Large intestine (tissue), 3 donors: ENCODE results near the gene ME2. TPM values are rescaled to one million over a fixed set of nuclear protein-coding genes. Genes with fewer than 3 reads are reported as not detected.
"Not testable (repeated sequence)": the region's sequence is repeated elsewhere in the genome, so short reads cannot be mapped to it uniquely, and the experiment has no call there.

ENCODE experiments used
- DNase-seq, 2 donors: peaks; one replicate each; pipeline versions ENCODE4 v3.0.0 to v3.0.0-alpha.2; 2013
- H3K27ac ChIP-seq: one replicate; pipeline ENCODE4 v1.5.1; 2013; ENCODE audit warnings: low read length
- H3K27me3 ChIP-seq: 2 replicates; pipeline ENCODE4 v1.6.1; 2013; ENCODE audit warnings: low read length; ENCODE audit not compliant: control insufficient read depth, insufficient read depth
- H3K36me3 ChIP-seq: 2 replicates; pipeline ENCODE4 v1.6.1; 2013; ENCODE audit warnings: low read length; ENCODE audit not compliant: control insufficient read depth, insufficient read depth
- H3K4me1 ChIP-seq: one replicate; pipeline ENCODE4 v1.6.1; 2013; ENCODE audit warnings: low read length; ENCODE audit not compliant: control insufficient read depth, insufficient read depth
- H3K4me3 ChIP-seq: one replicate; pipeline ENCODE4 v1.5.1; 2013; ENCODE audit warnings: low read length
- H3K9me3 ChIP-seq: one replicate; pipeline ENCODE4 v1.6.1; 2013; ENCODE audit warnings: mild to moderate bottlenecking, low read depth, low read length, moderate library complexity; ENCODE audit not compliant: control insufficient read depth
- WGBS: methylation state at CpG from one replicate; pipeline ENCODE4 v1.1.5; 2013; ENCODE audit warnings: low lambda C conversion rate; ENCODE audit not compliant: insufficient coverage; 5-methylcytosine and 5-hydroxymethylcytosine counted together
- polyA plus RNA-seq: library from polyadenylated mRNA; unstranded; fragments of 120-200 nt; gene quantifications from one replicate; pipeline ENCODE4 v1.2.1, GENCODE V29; 2013

The ME2 gene
- polyA plus RNA-seq, 1 donor: 50.2 TPM

GRCh38 chr18:50938912-50939311 lies 60.0 kb downstream of the ME2 start:
- WGBS: 100% methylated on average over 2 of the region's 2 CpGs
- Histone ChIP-seq H3K9me3 (no peaks in the 10 kb centered on the region), H3K4me1 (no peaks in the 10 kb centered on the region), H3K27me3 (no peaks in the 10 kb centered on the region), H3K36me3 (peaks cover 4% of the 10 kb centered on the region), H3K27ac (no peak overlapping the region), H3K4me3 (no peak overlapping the region)
- no peak for DNase-seq

GRCh38 chr18:50944245-50944932 lies 65.5 kb downstream of the ME2 start:
- no peaks in the 10 kb centered on the region for H3K4me1 ChIP-seq
- H3K9me3 ChIP-seq: no peaks in the 10 kb centered on the region
- no peaks in the 10 kb centered on the region for H3K27me3 ChIP-seq
- no peak overlapping the region for H3K4me3 ChIP-seq
- H3K36me3 ChIP-seq: peaks cover 8% of the 10 kb centered on the region
- no peak overlapping the region for H3K27ac ChIP-seq
- no peak for DNase-seq
- WGBS: no CpG with 5 or more reads among the region's 4 CpGs

DNA sequence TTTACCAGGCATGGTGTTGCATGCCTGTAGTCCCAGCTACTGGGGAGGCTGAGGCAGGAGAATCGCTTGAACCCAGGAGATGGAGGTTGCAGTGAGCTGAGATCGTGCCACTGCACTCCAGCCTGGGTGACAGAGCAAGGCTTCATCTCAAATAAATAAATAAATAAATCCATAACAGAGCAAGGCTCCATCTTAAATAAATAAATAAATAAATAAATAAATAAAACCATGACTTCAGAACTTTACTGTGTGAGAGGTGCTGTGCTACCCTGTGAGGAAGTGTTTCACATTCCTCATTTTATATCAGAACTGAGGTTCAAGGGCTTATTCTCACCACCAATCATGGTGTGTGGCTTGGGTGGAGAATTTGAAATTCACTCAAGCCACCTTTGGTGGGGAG lies 67.0 kb downstream of the ME2 start:
- H3K9me3 ChIP-seq, H3K4me1 ChIP-seq, H3K27ac ChIP-seq, H3K36me3 ChIP-seq, DNase-seq, H3K27me3 ChIP-seq, H3K4me3 ChIP-seq: not testable (repeated sequence)
- WGBS: no CpG with 5 or more reads among the region's 2 CpGs

DNA sequence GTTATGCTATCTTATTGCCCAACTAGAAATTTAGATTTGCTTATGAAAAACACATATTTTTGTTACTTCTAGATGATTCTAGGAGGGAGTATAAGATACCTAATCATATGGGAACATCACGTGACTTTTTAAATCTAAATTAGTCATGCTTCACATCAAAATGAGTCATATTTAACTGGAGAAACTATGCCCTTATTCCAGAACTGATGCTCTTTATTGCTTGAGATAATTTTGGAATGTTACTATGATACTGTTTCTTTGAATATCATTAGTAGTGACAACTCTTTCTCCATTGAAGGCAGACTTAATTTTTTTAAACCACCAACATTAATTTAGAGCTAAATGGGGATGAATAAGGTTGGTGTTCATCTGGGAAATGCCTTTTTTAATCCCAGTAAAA lies 69.0 kb downstream of the ME2 start:
- Histone ChIP-seq H3K9me3 (no peaks in the 10 kb centered on the region), H3K27me3 (no peaks in the 10 kb centered on the region), H3K27ac (no peak overlapping the region), H3K36me3 (peaks cover 6% of the 10 kb centered on the region), H3K4me1 (no peaks in the 10 kb centered on the region), H3K4me3 (no peak overlapping the region)
- WGBS: no CpG with 5 or more reads among the region's 1 CpG
- DNase-seq: no peak

DNA sequence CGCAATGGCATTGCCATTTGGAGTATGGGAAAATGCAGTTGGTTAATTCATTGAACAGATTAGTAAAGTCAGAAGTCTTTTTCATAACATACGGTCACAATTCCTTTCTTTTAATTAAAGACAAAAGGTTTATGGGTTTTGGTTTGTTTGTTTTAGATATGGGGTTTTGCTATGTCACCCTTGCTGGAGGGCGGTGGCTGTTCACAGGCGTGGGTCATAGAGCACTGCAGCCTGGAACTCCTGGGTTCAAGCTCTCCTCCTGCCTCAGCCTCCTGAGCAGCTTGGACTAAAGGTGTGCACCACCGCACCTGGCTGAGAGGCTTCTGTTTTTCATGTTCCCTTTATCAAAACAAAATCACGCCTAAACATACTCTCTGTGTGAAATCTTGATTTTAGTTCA lies 70.3 kb downstream of the ME2 start:
- no peaks in the 10 kb centered on the region for H3K27me3 ChIP-seq
- 83% methylated on average over 1 of the region's 6 CpGs for WGBS
- no peak overlapping the region for H3K27ac ChIP-seq
- DNase-seq: no peak
- peaks cover 3% of the 10 kb centered on the region for H3K36me3 ChIP-seq
- no peaks in the 10 kb centered on the region for H3K9me3 ChIP-seq
- no peaks in the 10 kb centered on the region for H3K4me1 ChIP-seq
- no peak overlapping the region for H3K4me3 ChIP-seq

- Histone ChIP-seq H3K27me3 (no peaks in the 10 kb centered on the region), H3K27ac (no peak overlapping the region), H3K4me3 (no peak overlapping the region), H3K4me1 (no peaks in the 10 kb centered on the region), H3K36me3 (no peaks in the 10 kb centered on the region), H3K9me3 (no peaks in the 10 kb centered on the region)
- WGBS: no CpG with 5 or more reads among the region's 4 CpGs
- DNase-seq: no peak
Measured at GRCh38 chr18:50950626-50951025, 71.7 kb downstream of the ME2 start.

DNA sequence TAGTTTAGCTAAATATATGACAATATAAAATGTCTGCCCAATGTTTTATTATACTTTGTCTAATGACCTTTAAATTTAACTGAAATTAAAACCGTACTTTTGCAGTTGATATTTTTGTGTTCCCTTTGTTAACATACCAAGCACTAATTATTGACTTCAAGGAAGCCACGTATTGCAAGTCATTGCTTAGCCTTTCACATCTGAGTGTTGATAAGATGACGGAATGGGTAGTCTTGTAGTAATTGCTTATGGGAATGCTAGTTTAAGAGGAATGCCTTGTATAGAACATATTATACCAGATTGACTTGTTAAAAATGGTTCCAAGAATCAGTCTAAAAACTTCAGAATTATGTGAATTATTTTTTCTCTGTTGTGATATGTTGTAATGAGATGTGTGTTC lies 74.9 kb downstream of the ME2 start:
- no peaks in the 10 kb centered on the region for H3K4me1 ChIP-seq
- no peak overlapping the region for H3K27ac ChIP-seq
- no peaks in the 10 kb centered on the region for H3K36me3 ChIP-seq
- WGBS: 60% methylated on average over 2 of the region's 3 CpGs
- DNase-seq: no peak
- no peaks in the 10 kb centered on the region for H3K9me3 ChIP-seq
- no peak overlapping the region for H3K4me3 ChIP-seq
- no peaks in the 10 kb centered on the region for H3K27me3 ChIP-seq

- no peak for DNase-seq
- Histone ChIP-seq H3K27me3 (no peaks in the 10 kb centered on the region), H3K36me3 (no peaks in the 10 kb centered on the region), H3K4me1 (peaks cover 2% of the 10 kb centered on the region), H3K27ac (no peak overlapping the region), H3K4me3 (no peak overlapping the region), H3K9me3 (no peaks in the 10 kb centered on the region)
- WGBS: no CpG with 5 or more reads among the region's 4 CpGs
Measured at GRCh38 chr18:50955253-50955652, 76.3 kb downstream of the ME2 start.

- H3K4me1 ChIP-seq: peaks cover 2% of the 10 kb centered on the region
- H3K9me3 ChIP-seq: no peaks in the 10 kb centered on the region
- H3K27me3 ChIP-seq: no peaks in the 10 kb centered on the region
- no peak overlapping the region for H3K27ac ChIP-seq
- H3K36me3 ChIP-seq: no peaks in the 10 kb centered on the region
- no peak for DNase-seq
- H3K4me3 ChIP-seq: no peak overlapping the region
- no CpG with 5 or more reads among the region's 3 CpGs for WGBS
Measured at GRCh38 chr18:50956116-50956515, 77.2 kb downstream of the ME2 start.

DNA sequence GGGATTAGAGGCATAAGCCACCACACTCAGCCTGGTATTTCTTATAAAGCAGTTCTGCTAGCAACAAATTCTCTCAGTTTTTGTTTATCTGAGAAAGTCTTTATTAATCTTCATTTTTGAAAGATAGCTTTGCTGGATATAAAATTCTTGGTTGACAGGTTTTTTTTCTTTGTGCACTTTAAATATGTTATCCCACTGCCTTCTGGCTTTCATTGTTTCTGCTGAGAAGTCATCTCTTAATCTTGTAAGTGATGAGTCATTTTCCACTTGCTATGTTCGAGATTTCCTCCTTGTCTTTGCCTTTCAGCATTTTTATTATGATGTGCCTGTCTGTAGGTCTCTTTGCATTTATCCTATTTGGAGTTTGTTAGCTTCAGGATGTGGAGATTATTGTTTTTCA lies 83.1 kb downstream of the ME2 start:
- H3K27ac ChIP-seq: no peak overlapping the region
- no CpG with 5 or more reads among the region's 1 CpG for WGBS
- DNase-seq: no peak

More for the DNA sequence above, 83.1 kb downstream of the ME2 start:
- Histone ChIP-seq H3K27me3 (no peaks in the 10 kb centered on the region), H3K9me3 (peaks cover 20% of the 10 kb centered on the region), H3K4me1 (peaks cover 2% of the 10 kb centered on the region), H3K4me3 (no peak overlapping the region), H3K36me3 (no peaks in the 10 kb centered on the region)
